ENCODE measurements around the gene GDI2.
"Not testable (repeated sequence)": the region's sequence is repeated elsewhere in the genome, so short reads cannot be mapped to it uniquely, and the experiment has no call there.

GDI2 gene

GRCh38 chr10:5813341-5814109, at the start of gene GDI2:
TSS of gene GDI2 (minus strand) at chr10:5813434. CDS start at chr10:5813258, 176 bp downstream.
- DNase-seq (ENCODE audit: low spot score), result peak; percentile 96

GRCh38 chr10:5862360-5862961, 49.2 kb upstream of the GDI2 start:
- DNase-seq (ENCODE audit: low spot score), result no peak

GRCh38 chr10:5860066-5860465, 46.8 kb upstream of the GDI2 start:
- DNase-seq (ENCODE audit: low spot score), result no peak

- no peak for DNase-seq (ENCODE audit: low spot score)
Measured at GRCh38 chr10:5858811-5859210, 45.6 kb upstream of the GDI2 start.

- no peak for DNase-seq (ENCODE audit: low spot score)
Measured at GRCh38 chr10:5856701-5857004, 43.4 kb upstream of the GDI2 start.

- no peak for DNase-seq (ENCODE audit: low spot score)
Measured at GRCh38 chr10:5855979-5856700, 42.9 kb upstream of the GDI2 start.

GRCh38 chr10:5854131-5854475, 40.9 kb upstream of the GDI2 start:
- no peak for DNase-seq (ENCODE audit: low spot score)

- not testable (repeated sequence) for DNase-seq (ENCODE audit: low spot score)
Measured at GRCh38 chr10:5846667-5847066, 33.4 kb upstream of the GDI2 start.

GRCh38 chr10:5844345-5845055, 31.3 kb upstream of the GDI2 start:
- DNase-seq (ENCODE audit: low spot score), result no peak

- no peak for DNase-seq (ENCODE audit: low spot score)
Measured at GRCh38 chr10:5843686-5844344, 30.6 kb upstream of the GDI2 start.

- DNase-seq (ENCODE audit: low spot score), result no peak
Measured at GRCh38 chr10:5841965-5842364, 28.7 kb upstream of the GDI2 start.

GRCh38 chr10:5840314-5841307, 27.4 kb upstream of the GDI2 start:
- no peak for DNase-seq (ENCODE audit: low spot score)

- DNase-seq (ENCODE audit: low spot score), result not testable (repeated sequence)
Measured at GRCh38 chr10:5836181-5836580, 22.9 kb upstream of the GDI2 start.

- no peak for DNase-seq (ENCODE audit: low spot score)
Measured at GRCh38 chr10:5835446-5836095, 22.3 kb upstream of the GDI2 start.

GRCh38 chr10:5833814-5834213, 20.6 kb upstream of the GDI2 start:
- DNase-seq (ENCODE audit: low spot score), result no peak

GRCh38 chr10:5832946-5833345, 19.7 kb upstream of the GDI2 start:
- no peak for DNase-seq (ENCODE audit: low spot score)

- no peak for DNase-seq (ENCODE audit: low spot score)
Measured at GRCh38 chr10:5831446-5831782, 18.2 kb upstream of the GDI2 start.

- no peak for DNase-seq (ENCODE audit: low spot score)
Measured at GRCh38 chr10:5830629-5831445, 17.6 kb upstream of the GDI2 start.

- no peak for DNase-seq (ENCODE audit: low spot score)
Measured at GRCh38 chr10:5829267-5829666, 16.0 kb upstream of the GDI2 start.

GRCh38 chr10:5828725-5829124, 15.5 kb upstream of the GDI2 start:
- no peak for DNase-seq (ENCODE audit: low spot score)

All from SW480 (cell line).